NB4 (cell line): ENCODE results near the gene ALDH1A2.

Source experiments
- DNase-seq: peaks from one replicate; pipeline ENCODE4 v3.0.0; 2010; ENCODE audit warnings: low read depth
- H3K4me3 ChIP-seq: one replicate; pipeline ENCODE4 v1.5.1; 2011; ENCODE audit warnings: mild to moderate bottlenecking, low read depth, low read length, moderate library complexity
- CTCF ChIP-seq: IDR thresholded peaks from one replicate; pipeline ENCODE4 v1.5.1; 2012; ENCODE audit warnings: low read depth, low read length
- MAX ChIP-seq: IDR thresholded peaks from 2 replicates; pipeline ENCODE4 v1.6.1; 2011; ENCODE audit warnings: low read depth, low read length
- MYC ChIP-seq: IDR thresholded peaks from 2 replicates; pipeline ENCODE4 v1.6.1; 2011; ENCODE audit warnings: low read depth, low read length
- POLR2A ChIP-seq: IDR thresholded peaks from 2 replicates; pipeline ENCODE4 v1.6.1; 2011; ENCODE audit warnings: mild to moderate bottlenecking; ENCODE audit not compliant: insufficient read length; ENCODE audit errors: extremely low read depth

ALDH1A2 gene

GRCh38 chr15:57969355-57969754 lies 96.2 kb downstream of the ALDH1A2 start:
- no peak overlapping the region for H3K4me3 ChIP-seq
- no peak for DNase-seq
- no peak for TF ChIP-seq MAX
- TF ChIP-seq CTCF = no peak
- TF ChIP-seq MYC = no peak

- peak; percentile 18 for DNase-seq
- no peak overlapping the region for H3K4me3 ChIP-seq
- TF ChIP-seq POLR2A (no peak), MAX (no peak), CTCF (no peak), MYC (no peak)
These were observed 102.6 kb downstream of the ALDH1A2 start for GRCh38 chr15:57962887-57963286.

GRCh38 chr15:57961919-57962318 lies 103.6 kb downstream of the ALDH1A2 start:
- H3K4me3 ChIP-seq = no peak overlapping the region
- TF ChIP-seq MAX (no peak), CTCF (no peak), MYC (no peak), POLR2A (no peak)
- DNase-seq = no peak

- TF ChIP-seq POLR2A (no peak), CTCF (no peak), MYC (no peak), MAX (no peak)
These were observed 108.4 kb downstream of the ALDH1A2 start for GRCh38 chr15:57957113-57957512.

GRCh38 chr15:57953874-57954273 lies 111.6 kb downstream of the ALDH1A2 start:
- no peak for TF ChIP-seq MAX
- H3K4me3 ChIP-seq = no peak overlapping the region
- DNase-seq = no peak

More at GRCh38 chr15:57957113-57957512, 108.4 kb downstream of the ALDH1A2 start:
- no peak overlapping the region for H3K4me3 ChIP-seq
- DNase-seq = no peak

- no peak overlapping the region for H3K4me3 ChIP-seq
- DNase-seq = no peak
- no peak for TF ChIP-seq MAX
- no peak for TF ChIP-seq POLR2A
- no peak for TF ChIP-seq MYC
- no peak for TF ChIP-seq CTCF
These were observed 114.1 kb downstream of the ALDH1A2 start for GRCh38 chr15:57951328-57951932.
